GM12878 (cell line): Measurements from ENCODE around the gene EGF.

ENCODE experiments used
- CTCF ChIP-seq, 3 experiments: IDR thresholded peaks in 2 of 3; conservative IDR thresholded peaks in 1 of 3; 2 replicates each; pipeline ENCODE4 v1.5.1; 2011; ENCODE audit warnings: low read depth in 3 of 3, low read length in 3 of 3, mild to moderate bottlenecking in 3 of 3, control low read depth in 2 of 3, moderate library complexity in 2 of 3, inconsistent platforms in 1 of 3, mixed read lengths in 1 of 3; ENCODE audit not compliant: control insufficient read depth in 2 of 3, insufficient read depth in 1 of 3; ENCODE audit errors: extremely low read depth in 1 of 3
- HDAC2 ChIP-seq: fragments of 200-600 bp; sonication (generic); IDR thresholded peaks from 2 replicates; pipeline ENCODE4 v1.6.1; 2017
- RB1 ChIP-seq: fragments of 450-650 bp; formaldehyde crosslinking; IDR thresholded peaks from 2 replicates; pipeline ENCODE4 v1.6.1; 2017; ENCODE audit warnings: mild to moderate bottlenecking, borderline replicate concordance

- TF ChIP-seq RB1 = no peak
- TF ChIP-seq HDAC2 = no peak
- no peak for TF ChIP-seq CTCF (IDR thresholded peaks at IDR 0.05 in 2 of 3, conservative IDR thresholded peaks at IDR 0.05 in 1 of 3; ENCODE audit: control insufficient read depth in 2 of 3, extremely low read depth in 1 of 3, insufficient read depth in 1 of 3, low read depth in 3 of 3, low read length in 3 of 3)
Measured at GRCh38 chr4:109996526-109996925, 83.8 kb downstream of the EGF start.
